ENCODE results near the gene SAP30L. TPM values are rescaled to one million over a fixed set of nuclear protein-coding genes. Genes with fewer than 3 reads are reported as not detected.

SAP30L gene
- total and polyA plus RNA-seq, 4 donors = 18.2 to 35.4 (median 30.0) TPM

GRCh38 chr5:154400678-154401077 is 45.1 kb upstream of the SAP30L start:
- WGBS, 2 donors = 85 to 92% methylated on average over 3 of the region's 3 CpGs
- H3K9me3 ChIP-seq (ENCODE audit: control insufficient read depth in 4 of 4, insufficient read depth in 3 of 4, low read length in 3 of 4) = no peaks in the 10 kb centered on the region
- peaks cover 0 to 7% (median 0%) of the 10 kb centered on the region in 4 donors for H3K36me3 ChIP-seq (ENCODE audit: control insufficient read depth in 4 of 4, insufficient read depth in 4 of 4, low read length in 4 of 4)
- H3K4me1 ChIP-seq (ENCODE audit: control insufficient read depth in 5 of 5, insufficient read depth in 5 of 5, low read length in 5 of 5) = peaks cover 0 to 14% (median 4%) of the 10 kb centered on the region in 5 donors
- DNase-seq (no peak), ATAC-seq (ENCODE audit: insufficient read depth, low FRiP score) (no peak)
- H3K9ac ChIP-seq (ENCODE audit: insufficient read depth in 1 of 2, low read length in 2 of 2) = no peak overlapping the region
- no peak overlapping the region for H3K4me3 ChIP-seq
- no peak overlapping the region for H3K27ac ChIP-seq (ENCODE audit: low read depth in 1 of 2, low read length in 1 of 2)
- no peak for TF ChIP-seq CTCF (IDR thresholded peaks at IDR 0.05; ENCODE audit: control extremely low read depth, extremely low read depth)
- no peaks in the 10 kb centered on the region for H3K27me3 ChIP-seq (ENCODE audit: control insufficient read depth in 3 of 3, insufficient read depth in 3 of 3, low read length in 2 of 3)

- no peaks in the 10 kb centered on the region for H3K9me3 ChIP-seq (ENCODE audit: control insufficient read depth in 4 of 4, insufficient read depth in 3 of 4, low read length in 3 of 4)
- 82 to 85% methylated on average over 5 of the region's 5 CpGs for whole genome bisulfite sequencing, 2 donors
- peaks cover 0 to 7% (median 0%) of the 10 kb centered on the region in 4 donors for H3K36me3 ChIP-seq (ENCODE audit: control insufficient read depth in 4 of 4, insufficient read depth in 4 of 4, low read length in 4 of 4)
- H3K27me3 ChIP-seq (ENCODE audit: control insufficient read depth in 3 of 3, insufficient read depth in 3 of 3, low read length in 2 of 3) = no peaks in the 10 kb centered on the region
- no peak overlapping the region for H3K9ac ChIP-seq (ENCODE audit: insufficient read depth in 1 of 2, low read length in 2 of 2)
- DNase-seq = no peak
- H3K27ac ChIP-seq (ENCODE audit: low read depth in 1 of 2, low read length in 1 of 2) = no peak overlapping the region
- no peak overlapping the region for H3K4me3 ChIP-seq
- ATAC-seq (ENCODE audit: insufficient read depth, low FRiP score) = no peak
- no peak for TF ChIP-seq CTCF (IDR thresholded peaks at IDR 0.05; ENCODE audit: control extremely low read depth, extremely low read depth)
- peaks cover 0 to 14% (median 4%) of the 10 kb centered on the region in 5 donors for H3K4me1 ChIP-seq (ENCODE audit: control insufficient read depth in 5 of 5, insufficient read depth in 5 of 5, low read length in 5 of 5)
Measured at GRCh38 chr5:154401355-154401754, 44.4 kb upstream of the SAP30L start.

- ATAC-seq (ENCODE audit: insufficient read depth, low FRiP score) (no peak), DNase-seq (no peak)
- H3K27me3 ChIP-seq (ENCODE audit: control insufficient read depth in 3 of 3, insufficient read depth in 3 of 3, low read length in 2 of 3) = no peaks in the 10 kb centered on the region
- no peak for TF ChIP-seq CTCF (IDR thresholded peaks at IDR 0.05; ENCODE audit: control extremely low read depth, extremely low read depth)
- WGBS, 2 donors = 94 to 97% methylated on average over 9 of the region's 9 CpGs
- H3K9ac ChIP-seq (ENCODE audit: insufficient read depth in 1 of 2, low read length in 2 of 2) = no peak overlapping the region
- H3K27ac ChIP-seq (ENCODE audit: low read depth in 1 of 2, low read length in 1 of 2) = no peak overlapping the region
- H3K4me1 ChIP-seq (ENCODE audit: control insufficient read depth in 5 of 5, insufficient read depth in 5 of 5, low read length in 5 of 5) = peaks cover 0 to 14% (median 4%) of the 10 kb centered on the region in 5 donors
- H3K9me3 ChIP-seq (ENCODE audit: control insufficient read depth in 4 of 4, insufficient read depth in 3 of 4, low read length in 3 of 4) = no peaks in the 10 kb centered on the region
- H3K4me3 ChIP-seq = no peak overlapping the region
- peaks cover 0 to 7% (median 0%) of the 10 kb centered on the region in 4 donors for H3K36me3 ChIP-seq (ENCODE audit: control insufficient read depth in 4 of 4, insufficient read depth in 4 of 4, low read length in 4 of 4)
Measured at GRCh38 chr5:154401931-154402330, 43.9 kb upstream of the SAP30L start.

GRCh38 chr5:154402611-154403010 is 43.2 kb upstream of the SAP30L start:
- TF ChIP-seq CTCF (IDR thresholded peaks at IDR 0.05; ENCODE audit: control extremely low read depth, extremely low read depth) = no peak
- Histone ChIP-seq H3K27ac (ENCODE audit: low read depth in 1 of 2, low read length in 1 of 2) (no peak overlapping the region), H3K4me3 (no peak overlapping the region), H3K4me1 (ENCODE audit: control insufficient read depth in 5 of 5, insufficient read depth in 5 of 5, low read length in 5 of 5) (peaks cover 0 to 14% (median 3%) of the 10 kb centered on the region in 5 donors), H3K27me3 (ENCODE audit: control insufficient read depth in 3 of 3, insufficient read depth in 3 of 3, low read length in 2 of 3) (no peaks in the 10 kb centered on the region), H3K36me3 (ENCODE audit: control insufficient read depth in 4 of 4, insufficient read depth in 4 of 4, low read length in 4 of 4) (peaks cover 0 to 7% (median 0%) of the 10 kb centered on the region in 4 donors), H3K9me3 (ENCODE audit: control insufficient read depth in 4 of 4, insufficient read depth in 3 of 4, low read length in 3 of 4) (no peaks in the 10 kb centered on the region), H3K9ac (ENCODE audit: insufficient read depth in 1 of 2, low read length in 2 of 2) (no peak overlapping the region)
- ATAC-seq (ENCODE audit: insufficient read depth, low FRiP score) (no peak), DNase-seq (no peak)
- WGBS, 2 donors = 95 to 97% methylated on average over 10 of the region's 10 CpGs
